VCaP (cell line): Measurements from ENCODE around the gene VCL.
"Not testable (repeated sequence)": the region's sequence is repeated elsewhere in the genome, so short reads cannot be mapped to it uniquely, and the experiment has no call there.

Experiments used
- H3K27ac ChIP-seq: fragments of 450-650 bp; 2 replicates; pipeline ENCODE4 v1.5.1; 2017
- TF ChIP-seq, protein P1 (sequence below): fragments of 450-650 bp; conservative IDR thresholded peaks from 2 replicates; pipeline ENCODE4 v1.5.1; 2017; ENCODE audit warnings: mild to moderate bottlenecking, moderate library complexity

The VCL gene

DNA sequence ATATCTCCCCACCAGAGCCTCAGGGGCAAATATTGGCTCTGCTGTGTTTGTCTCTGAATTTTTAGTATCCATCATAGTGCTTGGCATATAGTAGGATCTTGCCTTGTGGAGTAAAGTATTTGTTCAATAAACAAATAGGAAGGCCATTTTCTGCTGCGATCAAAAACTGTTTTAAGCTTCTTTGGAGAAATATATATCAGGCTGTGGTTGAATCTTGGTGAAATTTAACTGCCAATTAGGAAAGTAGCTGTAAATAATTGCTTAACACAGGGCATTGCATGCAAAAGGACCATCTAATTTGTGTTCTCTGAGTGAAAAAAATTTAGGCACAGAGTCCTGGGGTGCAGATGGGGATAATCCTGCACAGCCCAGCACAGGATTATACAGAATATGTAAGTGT is 15.1 kb downstream of the VCL start:
- TF ChIP-seq, protein P1, sequence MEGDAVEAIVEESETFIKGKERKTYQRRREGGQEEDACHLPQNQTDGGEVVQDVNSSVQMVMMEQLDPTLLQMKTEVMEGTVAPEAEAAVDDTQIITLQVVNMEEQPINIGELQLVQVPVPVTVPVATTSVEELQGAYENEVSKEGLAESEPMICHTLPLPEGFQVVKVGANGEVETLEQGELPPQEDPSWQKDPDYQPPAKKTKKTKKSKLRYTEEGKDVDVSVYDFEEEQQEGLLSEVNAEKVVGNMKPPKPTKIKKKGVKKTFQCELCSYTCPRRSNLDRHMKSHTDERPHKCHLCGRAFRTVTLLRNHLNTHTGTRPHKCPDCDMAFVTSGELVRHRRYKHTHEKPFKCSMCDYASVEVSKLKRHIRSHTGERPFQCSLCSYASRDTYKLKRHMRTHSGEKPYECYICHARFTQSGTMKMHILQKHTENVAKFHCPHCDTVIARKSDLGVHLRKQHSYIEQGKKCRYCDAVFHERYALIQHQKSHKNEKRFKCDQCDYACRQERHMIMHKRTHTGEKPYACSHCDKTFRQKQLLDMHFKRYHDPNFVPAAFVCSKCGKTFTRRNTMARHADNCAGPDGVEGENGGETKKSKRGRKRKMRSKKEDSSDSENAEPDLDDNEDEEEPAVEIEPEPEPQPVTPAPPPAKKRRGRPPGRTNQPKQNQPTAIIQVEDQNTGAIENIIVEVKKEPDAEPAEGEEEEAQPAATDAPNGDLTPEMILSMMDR = no peak
- no peak overlapping the region for H3K27ac ChIP-seq

DNA sequence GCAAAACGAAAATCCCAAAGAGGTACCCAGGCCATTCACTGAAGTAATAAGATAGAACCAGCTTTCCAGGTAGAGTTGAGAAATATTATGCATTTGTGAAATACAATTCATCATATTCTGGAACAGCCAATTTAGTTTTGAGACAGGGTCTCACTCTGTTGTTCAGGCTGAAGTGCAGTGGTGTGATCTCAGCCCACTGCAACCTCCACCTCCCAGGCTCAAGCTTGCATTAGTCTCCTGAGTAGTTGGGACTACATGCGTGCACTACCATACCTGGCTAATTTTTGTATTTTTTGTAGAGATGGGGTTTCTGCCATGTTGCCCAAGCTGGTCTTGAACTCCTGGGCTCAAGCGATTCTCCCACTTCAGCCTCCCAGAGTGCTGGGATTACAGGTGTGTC is 16.7 kb downstream of the VCL start:
- not testable (repeated sequence) for H3K27ac ChIP-seq

DNA sequence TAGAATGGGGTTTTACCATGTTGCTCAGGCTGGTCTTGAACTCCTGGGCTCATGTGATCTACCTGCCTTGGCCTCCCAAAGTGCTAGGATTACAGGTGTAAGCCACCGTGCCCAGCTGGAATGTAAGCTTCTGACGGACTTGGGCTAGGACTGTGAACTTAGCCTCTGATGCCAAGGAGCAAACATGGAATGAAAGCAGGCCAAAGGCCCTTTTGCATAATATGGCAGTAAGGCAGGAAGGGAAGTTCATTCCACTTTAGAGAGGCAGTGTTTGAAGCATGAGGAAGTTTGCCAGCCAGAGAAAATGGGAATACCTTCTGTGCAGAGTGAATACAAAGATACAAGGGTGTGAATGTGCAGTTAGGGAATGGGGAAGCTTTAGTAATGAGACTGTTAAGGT is 20.3 kb downstream of the VCL start:
- TF ChIP-seq, protein P1 = no peak
- no peak overlapping the region for H3K27ac ChIP-seq

DNA sequence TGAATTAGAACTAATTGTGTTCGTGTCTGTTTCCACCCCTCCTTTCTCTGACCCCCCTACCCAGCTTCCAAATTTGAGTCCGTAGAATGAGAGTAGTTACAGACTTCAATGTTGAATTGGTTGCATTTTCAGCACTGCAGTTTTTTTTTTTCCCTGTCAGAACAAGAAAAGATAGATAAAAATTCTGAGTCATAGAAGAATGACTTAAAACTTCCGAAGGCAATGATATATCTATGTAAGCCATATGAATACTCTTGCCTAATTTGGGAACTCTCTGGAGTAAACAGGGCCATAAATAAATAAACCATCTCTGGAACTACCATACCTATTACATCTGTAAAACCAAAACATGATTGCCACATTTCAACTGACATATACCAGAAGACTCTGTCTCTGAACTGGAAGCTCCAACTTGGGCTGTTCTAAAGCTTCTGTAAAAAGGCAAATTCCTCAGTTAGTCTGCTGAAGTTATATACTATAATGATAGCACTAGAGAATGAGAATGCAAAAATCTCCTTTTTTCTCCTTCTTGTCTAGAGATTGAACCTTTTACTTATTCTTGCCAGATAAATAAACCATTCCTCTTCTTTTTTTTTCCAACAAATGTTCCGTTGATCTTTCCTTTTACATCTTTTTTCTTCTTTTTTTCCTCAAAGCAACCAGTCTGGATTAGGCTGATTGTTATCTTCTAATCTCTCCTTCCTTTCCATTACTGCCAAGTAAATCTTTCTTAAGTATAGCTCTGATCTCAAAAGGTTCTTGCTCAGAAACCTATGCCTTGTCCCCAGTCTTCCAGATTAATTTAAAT is 23.5 kb downstream of the VCL start:
- TF ChIP-seq, protein P1 = no peak
- no peak overlapping the region for H3K27ac ChIP-seq

DNA sequence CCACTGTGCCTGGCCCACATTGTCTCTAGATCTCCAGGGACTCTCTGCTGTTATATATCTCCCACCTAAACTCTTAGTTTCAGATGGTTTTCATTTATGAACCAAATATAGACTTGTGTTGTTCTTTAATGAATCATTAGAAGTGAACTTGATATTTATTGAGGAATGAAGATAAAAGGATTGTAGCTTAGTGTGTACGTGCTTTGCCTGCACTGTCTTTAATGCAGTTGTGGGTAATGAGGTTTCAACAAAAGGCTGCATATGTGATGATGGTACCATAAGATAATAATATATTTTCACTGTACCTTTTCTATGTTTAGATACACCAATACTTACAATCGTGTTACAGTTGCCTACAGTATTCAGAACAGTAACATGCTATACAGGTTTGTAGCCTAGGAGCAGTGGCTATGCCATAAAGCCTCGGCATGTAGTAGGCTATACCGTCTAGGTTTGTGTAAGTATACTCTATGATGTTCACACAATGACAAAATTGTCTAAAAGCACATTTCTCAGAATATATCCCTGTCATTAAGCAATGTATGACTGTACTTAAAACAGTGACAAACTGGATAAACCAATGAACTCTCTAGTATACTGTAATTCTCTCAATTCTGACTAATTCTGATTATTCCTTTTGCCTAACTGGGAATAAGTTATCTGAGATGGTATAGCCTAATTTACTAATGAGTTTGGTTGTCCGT is 25.2 kb downstream of the VCL start:
- H3K27ac ChIP-seq = peak overlapping the region; percentile 39
- TF ChIP-seq, protein P1 = no peak

DNA sequence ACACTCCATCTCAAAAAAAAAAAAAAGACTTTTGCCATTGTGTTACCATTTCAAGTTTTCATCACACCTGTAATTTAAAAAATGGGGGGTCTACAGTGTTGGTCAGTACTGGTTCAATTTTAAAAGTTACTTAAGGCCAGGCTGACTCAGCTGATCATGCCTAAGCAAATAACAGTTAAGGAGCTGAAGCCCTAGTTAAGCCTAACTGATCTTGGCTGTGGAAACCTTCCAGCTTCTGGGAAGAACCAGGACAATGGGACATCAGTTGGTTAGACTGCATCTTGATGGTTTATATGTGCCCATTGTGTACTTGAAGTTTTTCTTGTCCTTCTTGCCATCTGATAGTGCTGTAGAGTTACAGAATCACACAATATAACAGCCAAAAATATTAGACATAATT is 26.7 kb downstream of the VCL start:
- TF ChIP-seq, protein P1 = no peak
- peak overlapping the region; percentile 39 for H3K27ac ChIP-seq

DNA sequence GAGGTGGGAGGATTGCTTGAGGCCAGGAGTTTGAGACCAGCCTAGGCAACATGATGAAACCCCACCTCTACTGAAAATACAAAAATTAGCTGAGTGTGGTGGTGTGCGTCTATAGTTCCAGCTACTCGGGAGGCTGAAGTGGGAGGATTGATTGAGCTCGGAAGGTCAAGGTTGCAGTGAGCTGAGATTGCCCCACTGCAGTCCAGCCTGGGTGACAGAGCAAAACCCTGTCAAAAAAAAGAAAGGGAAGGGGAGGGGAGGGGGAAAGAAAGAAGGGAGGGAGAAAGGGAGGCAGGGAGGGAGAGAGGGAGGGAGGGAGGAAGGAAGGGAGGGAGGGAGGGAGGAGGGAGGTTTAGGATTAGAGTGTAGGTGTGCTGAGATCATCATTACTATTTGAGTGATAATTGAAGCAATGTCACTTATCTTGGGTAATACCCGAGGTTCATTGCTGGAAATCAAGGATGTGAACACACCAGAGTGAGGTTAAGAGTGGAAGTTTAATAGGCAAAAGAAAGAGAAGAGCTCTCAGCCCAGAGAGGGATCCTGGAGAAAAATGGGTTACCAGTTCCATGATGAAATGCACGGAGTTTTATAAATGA is 27.6 kb downstream of the VCL start:
- H3K27ac ChIP-seq = no peak overlapping the region

More for the DNA sequence above, 27.6 kb downstream of the VCL start:
- TF ChIP-seq, protein P1 = no peak
